CD14-positive monocyte (primary cell): Measurements from ENCODE around the gene SOS1. TPM values are rescaled to one million over a fixed set of nuclear protein-coding genes. Genes with fewer than 3 reads are reported as not detected.

Experiments
- DNase-seq, 3 donors: peaks; one replicate each; pipeline ENCODE4 v3.0.0-alpha.2; 2011 to 2022
- H2AFZ ChIP-seq: 2 replicates; pipeline ENCODE4 v1.6.0; 2012; ENCODE audit warnings: mild to moderate bottlenecking, low read depth, low read length, inconsistent platforms; ENCODE audit not compliant: insufficient read depth, poor library complexity, severe bottlenecking
- H3K27ac ChIP-seq, 2 donors: 1 replicate in 1 of 2; 2 replicates in 1 of 2; pipeline ENCODE4 v1.5.1; 2012 to 2013; ENCODE audit warnings: low read length in 2 of 2, control low read depth in 1 of 2, inconsistent platforms in 1 of 2, low read depth in 1 of 2, mild to moderate bottlenecking in 1 of 2
- H3K27me3 ChIP-seq, 2 donors: one replicate each; pipeline versions ENCODE4 v1.6.0 to v1.6.1; 2011 to 2013; ENCODE audit warnings: low read length in 2 of 2; ENCODE audit not compliant: control insufficient read depth in 2 of 2, insufficient read depth in 2 of 2
- H3K36me3 ChIP-seq, 2 donors: replicated peaks in 1 of 2; 1 replicate in 1 of 2; 2 replicates in 1 of 2; pipeline versions ENCODE4 v1.5.1 to v1.6.1; 2012 to 2013; ENCODE audit warnings: low read length in 2 of 2, control low read depth in 1 of 2, inconsistent platforms in 1 of 2, mild to moderate bottlenecking in 1 of 2; ENCODE audit not compliant: insufficient read depth in 2 of 2, control insufficient read depth in 1 of 2
- H3K4me1 ChIP-seq, 2 donors: 1 replicate in 1 of 2; 2 replicates in 1 of 2; pipeline versions ENCODE4 v1.5.1 to v1.6.1; 2012 to 2013; ENCODE audit warnings: low read length in 2 of 2, control low read depth in 1 of 2, inconsistent platforms in 1 of 2, mild to moderate bottlenecking in 1 of 2, moderate library complexity in 1 of 2; ENCODE audit not compliant: insufficient read depth in 2 of 2, control insufficient read depth in 1 of 2
- H3K4me2 ChIP-seq: replicated peaks from 2 replicates; pipeline ENCODE3; 2012; ENCODE audit warnings: low read length, moderate library complexity, mild to moderate bottlenecking; ENCODE audit not compliant: poor library complexity, severe bottlenecking; ENCODE audit errors: extremely low read depth
- H3K4me3 ChIP-seq, 3 experiments: fragments of 200-600 bp in 1 of 3; sonication (generic) in 1 of 3; replicated peaks in 1 of 3; 1 replicate in 2 of 3; 2 replicates in 1 of 3; pipeline ENCODE4 v1.5.1; 2011 to 2013; ENCODE audit warnings: low read length in 3 of 3, mild to moderate bottlenecking in 3 of 3, control low read depth in 2 of 3, low read depth in 2 of 3, inconsistent platforms in 1 of 3, moderate library complexity in 1 of 3
- H3K79me2 ChIP-seq: 2 replicates; pipeline ENCODE4 v1.6.0; 2012; ENCODE audit warnings: mild to moderate bottlenecking, control low read depth, inconsistent platforms, low read length, moderate library complexity; ENCODE audit not compliant: insufficient read depth
- H3K9ac ChIP-seq: 2 replicates; pipeline ENCODE4 v1.6.0; 2017; ENCODE audit warnings: low read length, mild to moderate bottlenecking; ENCODE audit not compliant: insufficient read depth, poor library complexity, severe bottlenecking
- H3K9me3 ChIP-seq, 2 donors: replicated peaks in 1 of 2; 1 replicate in 1 of 2; 2 replicates in 1 of 2; pipeline versions ENCODE4 v1.5.1 to v1.6.1; 2012 to 2013; ENCODE audit warnings: low read length in 2 of 2, control low read depth in 1 of 2; ENCODE audit not compliant: control insufficient read depth in 1 of 2, insufficient read depth in 1 of 2
- H4K20me1 ChIP-seq: 2 replicates; pipeline ENCODE4 v1.6.0; 2012; ENCODE audit warnings: mild to moderate bottlenecking, low read length, control low read depth, moderate library complexity; ENCODE audit not compliant: insufficient read depth
- H3K27ac Mint-ChIP-seq, 7 donors: one replicate each; pipeline ENCODE4 v1.8.0; 2020; ENCODE audit warnings: mild to moderate bottlenecking in 7 of 7, mixed read lengths in 7 of 7, moderate library complexity in 6 of 7, inconsistent platforms in 2 of 7
- H3K27me3 Mint-ChIP-seq, 3 donors: one replicate each; pipeline ENCODE4 v1.8.0; 2021 to 2022; ENCODE audit warnings: low read depth in 3 of 3, mild to moderate bottlenecking in 3 of 3, mixed read lengths in 3 of 3, moderate library complexity in 3 of 3, inconsistent platforms in 1 of 3
- H3K36me3 Mint-ChIP-seq, 2 donors: one replicate each; pipeline ENCODE4 v1.8.0; 2020; ENCODE audit warnings: mixed read lengths in 2 of 2, inconsistent platforms in 1 of 2, mild to moderate bottlenecking in 1 of 2
- H3K4me1 Mint-ChIP-seq: one replicate; pipeline ENCODE4 v1.8.0; 2020; ENCODE audit warnings: mild to moderate bottlenecking, mixed read lengths
- H3K4me3 Mint-ChIP-seq, 2 donors: one replicate each; pipeline ENCODE4 v1.8.0; 2020; ENCODE audit warnings: mild to moderate bottlenecking in 2 of 2, mixed read lengths in 2 of 2, moderate library complexity in 1 of 2
- H3K9me3 Mint-ChIP-seq, 7 donors: one replicate each; pipeline ENCODE4 v1.8.0; 2020 to 2022; ENCODE audit warnings: mixed read lengths in 7 of 7, mild to moderate bottlenecking in 6 of 7, moderate library complexity in 6 of 7, inconsistent platforms in 2 of 7
- intact Hi-C, 2 donors: fragments of 100-400 bp; cut with micrococcal nuclease; formaldehyde crosslinking; loops; one replicate each; pipeline versions ENCODE4 v1.15.0 to v1.15.1; 2023
- polyA plus RNA-seq, 3 donors: library from polyadenylated mRNA; depleted of rRNA in 1 of 3; unstranded in 2 of 3; stranded (reverse) in 1 of 3; fragments of 300-500 nt in 2 of 3; fragments of >200 nt in 1 of 3; fragmentation: Illumina TruSeq in 2 of 3; gene quantifications; 1 replicate in 2 of 3; 2 replicates in 1 of 3; pipeline ENCODE4 v1.2.3, GENCODE V29; 2012 to 2021
- TF ChIP-seq, protein P1 (sequence below): fragments of 200-600 bp; IDR thresholded peaks from one replicate; pipeline ENCODE4 v1.8.0; 2022; ENCODE audit warnings: antibody characterized with exemption, mild to moderate bottlenecking

Gene SOS1
- polyA plus RNA-seq, 3 donors, result 5.3 to 15.6 (median 7.7) TPM

DNA sequence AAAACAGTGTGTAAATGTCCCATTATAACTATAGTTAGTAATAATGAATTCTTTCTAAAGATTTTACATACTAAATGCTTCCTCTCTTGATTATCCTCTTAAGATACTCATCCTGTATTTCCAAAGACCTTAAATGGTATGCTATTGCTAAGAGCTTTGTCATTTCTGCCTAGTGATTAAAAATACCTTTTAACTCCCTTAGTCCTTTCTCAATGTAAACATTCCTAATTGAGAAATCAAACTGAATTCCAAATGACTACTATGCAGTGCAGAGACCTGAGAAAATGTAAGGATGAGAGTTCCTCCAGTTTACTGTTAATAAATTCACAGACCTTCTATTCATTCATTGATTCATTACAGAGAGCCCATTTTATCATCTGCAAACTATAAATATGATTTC, 86.9 kb downstream of the SOS1 start:
- no peak for DNase-seq
- Histone ChIP-seq H3K27me3 (no peaks in the 10 kb centered on the region), H2AFZ (no peak overlapping the region), H3K36me3 (peaks cover 24 to 55% of the 10 kb centered on the region in 2 donors), H3K27ac (no peak overlapping the region), H3K4me1 (no peaks in the 10 kb centered on the region), H3K9me3 (no peaks in the 10 kb centered on the region), H3K4me2 (no peak overlapping the region), H4K20me1 (no peaks in the 10 kb centered on the region), H3K4me3 (no peak overlapping the region), H3K79me2 (no peaks in the 10 kb centered on the region), H3K9ac (no peak overlapping the region)
- Mint-ChIP-seq H3K4me1 (peaks cover 5% of the 10 kb centered on the region), H3K4me3 (no peak overlapping the region), H3K27ac (no peak overlapping the region), H3K36me3 (peaks cover 36 to 46% of the 10 kb centered on the region in 2 donors), H3K27me3 (no peaks in the 10 kb centered on the region), H3K9me3 (no peaks in the 10 kb centered on the region)
- TF ChIP-seq, protein P1, sequence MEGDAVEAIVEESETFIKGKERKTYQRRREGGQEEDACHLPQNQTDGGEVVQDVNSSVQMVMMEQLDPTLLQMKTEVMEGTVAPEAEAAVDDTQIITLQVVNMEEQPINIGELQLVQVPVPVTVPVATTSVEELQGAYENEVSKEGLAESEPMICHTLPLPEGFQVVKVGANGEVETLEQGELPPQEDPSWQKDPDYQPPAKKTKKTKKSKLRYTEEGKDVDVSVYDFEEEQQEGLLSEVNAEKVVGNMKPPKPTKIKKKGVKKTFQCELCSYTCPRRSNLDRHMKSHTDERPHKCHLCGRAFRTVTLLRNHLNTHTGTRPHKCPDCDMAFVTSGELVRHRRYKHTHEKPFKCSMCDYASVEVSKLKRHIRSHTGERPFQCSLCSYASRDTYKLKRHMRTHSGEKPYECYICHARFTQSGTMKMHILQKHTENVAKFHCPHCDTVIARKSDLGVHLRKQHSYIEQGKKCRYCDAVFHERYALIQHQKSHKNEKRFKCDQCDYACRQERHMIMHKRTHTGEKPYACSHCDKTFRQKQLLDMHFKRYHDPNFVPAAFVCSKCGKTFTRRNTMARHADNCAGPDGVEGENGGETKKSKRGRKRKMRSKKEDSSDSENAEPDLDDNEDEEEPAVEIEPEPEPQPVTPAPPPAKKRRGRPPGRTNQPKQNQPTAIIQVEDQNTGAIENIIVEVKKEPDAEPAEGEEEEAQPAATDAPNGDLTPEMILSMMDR, result no peak
- intact Hi-C loops, result no loop called here

DNA sequence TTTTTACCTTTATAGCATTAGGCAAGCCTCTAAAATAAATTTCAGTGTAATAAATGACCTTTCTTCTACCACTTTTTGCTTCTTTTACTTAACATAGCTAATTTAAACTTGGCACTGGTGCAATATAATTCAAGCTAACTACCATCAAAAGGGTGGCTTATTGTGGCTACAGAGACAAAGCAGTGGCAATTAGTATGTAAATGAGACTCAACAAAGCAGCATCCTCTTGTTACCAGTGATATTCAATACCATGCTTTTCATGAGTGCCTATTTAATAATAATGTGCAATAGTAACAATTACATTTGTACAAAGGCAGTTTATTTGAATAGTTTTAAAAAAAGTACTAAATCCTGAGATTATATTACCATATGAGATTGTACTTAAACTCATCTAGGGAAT, 93.4 kb downstream of the SOS1 start:
- DNase-seq, result no peak
- no peak overlapping the region for H2AFZ ChIP-seq
- H3K27me3 Mint-ChIP-seq, result no peaks in the 10 kb centered on the region
- no peaks in the 10 kb centered on the region for H3K9me3 Mint-ChIP-seq
- no peak overlapping the region for H3K4me3 ChIP-seq
- no peaks in the 10 kb centered on the region for H3K27me3 ChIP-seq
- H3K4me2 ChIP-seq, result no peak overlapping the region
- H3K27ac Mint-ChIP-seq, result no peak overlapping the region
- H3K79me2 ChIP-seq, result no peaks in the 10 kb centered on the region
- no peaks in the 10 kb centered on the region for H3K9me3 ChIP-seq
- peaks cover 33 to 68% of the 10 kb centered on the region in 2 donors for H3K36me3 ChIP-seq
- no peaks in the 10 kb centered on the region for H3K4me1 ChIP-seq
- no peak overlapping the region for H3K27ac ChIP-seq
- H4K20me1 ChIP-seq, result no peaks in the 10 kb centered on the region
- TF ChIP-seq, protein P1, result no peak
- no peak overlapping the region for H3K4me3 Mint-ChIP-seq
- intact Hi-C loops, result no loop called here
- H3K36me3 Mint-ChIP-seq, result peaks cover 40 to 50% of the 10 kb centered on the region in 2 donors
- H3K9ac ChIP-seq, result no peak overlapping the region
- no peaks in the 10 kb centered on the region for H3K4me1 Mint-ChIP-seq
